ENCODE measurements around the gene UGDH. TPM values are rescaled to one million over a fixed set of nuclear protein-coding genes. Genes with fewer than 3 reads are reported as not detected.
A peak's percentile ranks its signal among the peaks of the same experiment; 100 is the strongest.

Gene UGDH
- total and polyA plus RNA-seq, 9 of the 15 experiments (the other 6 are each of a cell fraction or from before 2014, with no cell fraction given): 5.5 to 21.7 (median 16.2) TPM

GRCh38 chr4:39476187-39476895 is 50.9 kb downstream of the UGDH start (continued):
- TF ChIP-seq, protein P1, sequence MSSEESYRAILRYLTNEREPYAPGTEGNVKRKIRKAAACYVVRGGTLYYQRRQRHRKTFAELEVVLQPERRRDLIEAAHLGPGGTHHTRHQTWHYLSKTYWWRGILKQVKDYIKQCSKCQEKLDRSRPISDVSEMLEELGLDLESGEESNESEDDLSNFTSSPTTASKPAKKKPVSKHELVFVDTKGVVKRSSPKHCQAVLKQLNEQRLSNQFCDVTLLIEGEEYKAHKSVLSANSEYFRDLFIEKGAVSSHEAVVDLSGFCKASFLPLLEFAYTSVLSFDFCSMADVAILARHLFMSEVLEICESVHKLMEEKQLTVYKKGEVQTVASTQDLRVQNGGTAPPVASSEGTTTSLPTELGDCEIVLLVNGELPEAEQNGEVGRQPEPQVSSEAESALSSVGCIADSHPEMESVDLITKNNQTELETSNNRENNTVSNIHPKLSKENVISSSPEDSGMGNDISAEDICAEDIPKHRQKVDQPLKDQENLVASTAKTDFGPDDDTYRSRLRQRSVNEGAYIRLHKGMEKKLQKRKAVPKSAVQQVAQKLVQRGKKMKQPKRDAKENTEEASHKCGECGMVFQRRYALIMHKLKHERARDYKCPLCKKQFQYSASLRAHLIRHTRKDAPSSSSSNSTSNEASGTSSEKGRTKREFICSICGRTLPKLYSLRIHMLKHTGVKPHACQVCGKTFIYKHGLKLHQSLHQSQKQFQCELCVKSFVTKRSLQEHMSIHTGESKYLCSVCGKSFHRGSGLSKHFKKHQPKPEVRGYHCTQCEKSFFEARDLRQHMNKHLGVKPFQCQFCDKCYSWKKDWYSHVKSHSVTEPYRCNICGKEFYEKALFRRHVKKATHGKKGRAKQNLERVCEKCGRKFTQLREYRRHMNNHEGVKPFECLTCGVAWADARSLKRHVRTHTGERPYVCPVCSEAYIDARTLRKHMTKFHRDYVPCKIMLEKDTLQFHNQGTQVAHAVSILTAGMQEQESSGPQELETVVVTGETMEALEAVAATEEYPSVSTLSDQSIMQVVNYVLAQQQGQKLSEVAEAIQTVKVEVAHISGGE (CRISPR knock-in tag; IDR thresholded peaks at IDR 0.05): no peak

GRCh38 chr4:39472396-39472795 is 54.8 kb downstream of the UGDH start:
- no peaks in the 10 kb centered on the region for H3K27me3 ChIP-seq (ENCODE audit: control insufficient read depth in 2 of 2, insufficient read depth in 2 of 2, low read length in 2 of 2)
- H3K4me2 ChIP-seq (ENCODE audit: insufficient read depth, low read length): no peak overlapping the region
- H3K9me3 ChIP-seq (replicated peaks; ENCODE audit: control insufficient read depth, insufficient read depth, low read depth, low read length): no peaks in the 10 kb centered on the region
- ATAC-seq (no peak), FAIRE-seq (peak; percentile 23), DNase-seq (ENCODE audit: extremely low read depth in 1 of 4, low spot score in 3 of 4) (no peak)
- POLR2A ChIA-PET: interaction anchor here (0.7 kb wide), 1 partner anchor 380 kb away, joined by 3 read pairs; no protein-coding TSS in a partner anchor
- H2AFZ ChIP-seq (ENCODE audit: low read depth, low read length): no peak overlapping the region
- H3K9ac ChIP-seq (ENCODE audit: insufficient read depth in 1 of 2, low read depth in 2 of 2, low read length in 2 of 2): no peak overlapping the region
- TF ChIP-seq DLX4 (CRISPR knock-in tag; IDR thresholded peaks at IDR 0.05): no peak
- TF ChIP-seq, protein P2, sequence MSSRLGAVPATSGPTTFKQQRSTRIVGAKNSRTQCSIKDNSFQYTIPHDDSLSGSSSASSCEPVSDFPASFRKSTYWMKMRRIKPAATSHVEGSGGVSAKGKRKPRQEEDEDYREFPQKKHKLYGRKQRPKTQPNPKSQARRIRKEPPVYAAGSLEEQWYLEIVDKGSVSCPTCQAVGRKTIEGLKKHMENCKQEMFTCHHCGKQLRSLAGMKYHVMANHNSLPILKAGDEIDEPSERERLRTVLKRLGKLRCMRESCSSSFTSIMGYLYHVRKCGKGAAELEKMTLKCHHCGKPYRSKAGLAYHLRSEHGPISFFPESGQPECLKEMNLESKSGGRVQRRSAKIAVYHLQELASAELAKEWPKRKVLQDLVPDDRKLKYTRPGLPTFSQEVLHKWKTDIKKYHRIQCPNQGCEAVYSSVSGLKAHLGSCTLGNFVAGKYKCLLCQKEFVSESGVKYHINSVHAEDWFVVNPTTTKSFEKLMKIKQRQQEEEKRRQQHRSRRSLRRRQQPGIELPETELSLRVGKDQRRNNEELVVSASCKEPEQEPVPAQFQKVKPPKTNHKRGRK (tag; IDR thresholded peaks at IDR 0.05): no peak
- no peak for TF ChIP-seq GTF2B (IDR thresholded peaks at IDR 0.05; ENCODE audit: extremely low read depth, insufficient read length)
- no peak for TF ChIP-seq ZNF766 (CRISPR knock-in tag; conservative IDR thresholded peaks at IDR 0.05)
- no peak for TF ChIP-seq POLR2A (conservative IDR thresholded peaks at IDR 0.05)
- no peak for TF ChIP-seq EP400 (IDR thresholded peaks at IDR 0.05)
- TF ChIP-seq ELK3 (CRISPR knock-in tag; IDR thresholded peaks at IDR 0.05): no peak
- no peak overlapping the region for H3K27ac ChIP-seq (ENCODE audit: extremely low read depth, low read depth, low read length)
- H3K79me2 ChIP-seq (ENCODE audit: control insufficient read depth, insufficient read depth, low read length): no peaks in the 10 kb centered on the region
- BruUV-seq (replicated peaks): no TSS peak
- no peak overlapping the region for H3K4me3 ChIP-seq
- no peaks in the 10 kb centered on the region for H3K9me1 ChIP-seq (ENCODE audit: control insufficient read depth, insufficient read depth, low read length)
- peaks cover 66% of the 10 kb centered on the region for H3K36me3 ChIP-seq (ENCODE audit: control insufficient read depth, insufficient read depth, low read length)
- 91% methylated on average over 3 of the region's 3 CpGs for WGBS (ENCODE audit: insufficient coverage, low coverage, missing lambda C conversion rate)
- CTCF ChIA-PET (ENCODE audit: low intra/inter-chr PET ratio): no interaction called here
- in situ Hi-C loops (cut with MboI) (loop anchor here (5.0 kb wide), 1 partner anchor 500 kb away; no protein-coding TSS in a partner anchor), intact Hi-C loops (cut with micrococcal nuclease) (no loop called here)
- H3K4me1 ChIP-seq (replicated peaks in 1 of 2; ENCODE audit: control insufficient read depth in 2 of 2, insufficient read depth in 2 of 2, low read length in 2 of 2): no peaks in the 10 kb centered on the region; a peak in 1 of 5 replicates
- no peaks in the 10 kb centered on the region for H4K20me1 ChIP-seq (replicated peaks; ENCODE audit: control insufficient read depth, insufficient read depth, low read length)
